Body of pancreas (tissue), 4 donors: ENCODE results near the gene MCM8.

ENCODE experiments used
- CTCF ChIP-seq, 7 experiments: fragments of 450-650 bp in 4 of 7; fragments of 200-600 bp in 3 of 7; sonication (generic) in 3 of 7; IDR thresholded peaks; one replicate each; pipeline ENCODE4 v1.5.1; 2016 to 2019; ENCODE audit warnings: antibody characterized with exemption in 7 of 7
- POLR2A ChIP-seq, 3 donors: fragments of 450-650 bp; IDR thresholded peaks; one replicate each; pipeline ENCODE4 v1.6.1; 2016; ENCODE audit warnings: antibody characterized with exemption in 3 of 3, mild to moderate bottlenecking in 2 of 3

DNA sequence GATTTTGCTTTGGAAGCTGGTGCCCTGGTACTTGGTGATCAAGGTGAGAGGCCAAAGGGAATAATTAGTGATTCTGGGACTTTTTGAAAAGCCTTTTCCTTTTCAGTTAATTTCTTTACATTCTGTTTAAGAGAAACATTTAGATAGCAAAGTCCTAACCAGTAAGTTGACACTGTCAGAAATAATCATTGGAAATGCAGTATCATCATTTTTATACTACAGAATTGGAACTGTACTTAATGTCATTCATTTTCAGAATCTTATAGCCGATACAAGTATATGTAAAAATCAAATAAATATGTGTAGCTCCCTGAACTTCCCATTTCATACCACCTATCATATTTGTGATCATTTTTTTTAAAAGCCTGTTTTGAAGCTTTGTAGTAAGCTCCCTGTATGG lies 27.5 kb downstream of the MCM8 start:
- TF ChIP-seq CTCF (IDR thresholded peaks at IDR 0.05) = no peak
- no peak for TF ChIP-seq POLR2A (IDR thresholded peaks at IDR 0.05)
